GM12873 (cell line): ENCODE data around the gene ANKLE2.

ENCODE experiments used
- TF ChIP-seq, protein P1 (sequence below): IDR thresholded peaks from 2 replicates; pipeline ENCODE4 v1.5.1; 2012; ENCODE audit warnings: low read depth, mild to moderate bottlenecking, moderate library complexity, low read length, control low read depth; ENCODE audit not compliant: insufficient read depth; ENCODE audit errors: missing control alignments

The ANKLE2 gene

GRCh38 chr12:132801741-132802140, 40.1 kb upstream of the ANKLE2 start:
- TF ChIP-seq, protein P1, sequence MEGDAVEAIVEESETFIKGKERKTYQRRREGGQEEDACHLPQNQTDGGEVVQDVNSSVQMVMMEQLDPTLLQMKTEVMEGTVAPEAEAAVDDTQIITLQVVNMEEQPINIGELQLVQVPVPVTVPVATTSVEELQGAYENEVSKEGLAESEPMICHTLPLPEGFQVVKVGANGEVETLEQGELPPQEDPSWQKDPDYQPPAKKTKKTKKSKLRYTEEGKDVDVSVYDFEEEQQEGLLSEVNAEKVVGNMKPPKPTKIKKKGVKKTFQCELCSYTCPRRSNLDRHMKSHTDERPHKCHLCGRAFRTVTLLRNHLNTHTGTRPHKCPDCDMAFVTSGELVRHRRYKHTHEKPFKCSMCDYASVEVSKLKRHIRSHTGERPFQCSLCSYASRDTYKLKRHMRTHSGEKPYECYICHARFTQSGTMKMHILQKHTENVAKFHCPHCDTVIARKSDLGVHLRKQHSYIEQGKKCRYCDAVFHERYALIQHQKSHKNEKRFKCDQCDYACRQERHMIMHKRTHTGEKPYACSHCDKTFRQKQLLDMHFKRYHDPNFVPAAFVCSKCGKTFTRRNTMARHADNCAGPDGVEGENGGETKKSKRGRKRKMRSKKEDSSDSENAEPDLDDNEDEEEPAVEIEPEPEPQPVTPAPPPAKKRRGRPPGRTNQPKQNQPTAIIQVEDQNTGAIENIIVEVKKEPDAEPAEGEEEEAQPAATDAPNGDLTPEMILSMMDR, result no peak

GRCh38 chr12:132798836-132799235, 37.2 kb upstream of the ANKLE2 start:
- TF ChIP-seq, protein P1, result no peak

DNA sequence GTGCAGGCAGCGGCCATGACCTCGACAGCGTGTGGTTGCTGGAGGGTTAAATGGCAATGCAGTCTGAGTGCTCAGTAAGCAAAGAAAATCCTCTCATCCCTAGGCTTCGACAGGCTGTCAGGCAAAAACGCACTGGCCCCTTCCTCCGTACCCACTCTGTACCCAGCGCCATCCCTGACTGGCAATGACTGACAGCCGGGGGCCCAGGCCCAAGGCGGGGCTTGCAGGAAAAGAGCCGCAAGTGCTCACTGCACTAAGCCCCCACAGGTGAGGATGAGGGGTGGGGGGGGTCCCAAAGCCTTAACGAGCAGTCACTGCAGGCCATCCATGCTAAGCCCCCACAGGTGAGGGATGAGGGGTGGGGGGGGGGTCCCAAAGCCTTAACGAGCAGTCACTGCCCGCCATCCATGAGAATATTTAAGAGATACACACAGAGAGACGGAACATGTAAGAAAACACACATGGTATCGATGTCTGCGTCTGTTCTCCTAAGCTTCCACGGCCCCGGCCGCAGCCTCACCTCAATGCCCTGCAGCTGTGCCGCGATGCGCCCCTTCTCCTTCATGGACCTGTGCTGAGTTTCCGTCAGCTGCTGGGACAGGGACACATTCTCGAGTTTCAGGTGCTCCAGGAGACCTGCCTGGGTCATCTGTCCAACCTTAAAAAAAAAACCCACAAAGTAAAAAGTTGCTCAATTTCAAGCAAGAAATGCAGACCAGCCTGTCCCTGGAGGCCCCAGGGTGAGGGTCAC, 36.4 kb upstream of the ANKLE2 start:
- TF ChIP-seq, protein P1, result no peak

DNA sequence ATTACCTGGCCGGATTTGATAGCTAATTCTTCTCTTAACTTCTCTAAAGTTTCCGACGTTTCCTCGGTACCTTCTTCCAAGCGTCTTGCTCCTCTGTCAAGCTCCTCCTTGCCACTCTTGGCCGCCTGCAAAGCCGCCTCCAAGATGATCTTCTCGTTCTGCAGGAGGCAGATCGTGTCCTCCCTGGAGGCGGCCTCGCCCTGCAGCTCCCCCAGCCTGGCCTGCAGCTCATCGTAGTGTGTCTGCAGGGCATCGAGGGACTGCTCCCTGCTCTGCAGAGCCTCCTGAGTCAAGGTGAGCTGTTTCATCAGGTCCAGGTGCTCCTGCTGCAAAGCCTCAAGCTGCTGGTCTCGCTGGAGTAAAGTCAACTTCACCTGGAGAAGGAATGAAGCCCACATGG, 34.2 kb upstream of the ANKLE2 start:
- TF ChIP-seq, protein P1, result no peak

- TF ChIP-seq, protein P1, result no peak
Measured at GRCh38 chr12:132789099-132789471, 27.5 kb upstream of the ANKLE2 start.

DNA sequence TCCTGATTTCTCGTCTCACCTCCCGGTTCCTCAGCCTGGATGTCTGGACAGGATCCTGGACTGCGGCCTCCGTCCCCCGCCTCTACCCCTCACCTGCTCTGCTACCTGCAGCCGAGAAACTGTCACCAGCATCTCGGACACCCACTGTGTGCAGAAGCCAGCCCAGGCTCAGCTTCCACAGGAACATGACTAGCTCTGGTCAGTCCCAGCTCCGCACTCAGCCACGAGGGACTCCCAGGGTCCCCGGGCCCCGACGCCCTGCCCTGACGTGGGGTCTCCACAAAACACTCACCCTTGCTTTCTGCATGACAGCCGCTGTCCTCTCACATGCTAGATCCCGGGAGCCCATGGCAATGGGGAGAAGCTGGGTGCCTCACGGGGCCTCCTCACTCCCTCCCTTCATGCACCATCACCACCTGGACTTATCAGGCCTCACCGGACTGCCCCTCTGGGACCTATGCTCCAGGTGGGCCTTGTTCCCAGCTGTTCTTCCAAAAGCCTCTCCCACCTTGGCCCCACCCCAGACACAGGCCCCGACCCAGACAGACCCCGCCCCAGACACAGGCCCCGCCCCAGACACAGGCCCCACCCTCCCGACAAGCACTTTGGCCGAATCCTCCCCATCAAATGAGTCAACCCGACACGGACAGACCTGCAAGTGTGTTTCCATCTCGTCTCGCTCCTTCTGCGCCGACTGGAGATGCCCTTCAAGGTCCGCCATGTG, 26.9 kb upstream of the ANKLE2 start:
- TF ChIP-seq, protein P1, result no peak

- TF ChIP-seq, protein P1, result no peak
Measured at GRCh38 chr12:132787877-132788276, 26.2 kb upstream of the ANKLE2 start.
